SIG-M5 treated with dmso at 0.1 percent for 504 hours (cell line): ENCODE data around the gene ALDH18A1.
"Not testable (repeated sequence)": the region's sequence is repeated elsewhere in the genome, so short reads cannot be mapped to it uniquely, and the experiment has no call there.

ENCODE experiments used
- DNase-seq: peaks from one replicate; lab custom pipeline; 2025; ENCODE audit not compliant: unreplicated experiment; lab: John Stamatoyannopoulos, UW

The ALDH18A1 gene

GRCh38 chr10:95650232-95650631 is 6.3 kb downstream of the ALDH18A1 start:
- no peak for DNase-seq

- DNase-seq = no peak
Observed at GRCh38 chr10:95648138-95648537, 8.4 kb downstream of the ALDH18A1 start.

GRCh38 chr10:95646160-95646559 is 10.4 kb downstream of the ALDH18A1 start:
- no peak for DNase-seq

DNA sequence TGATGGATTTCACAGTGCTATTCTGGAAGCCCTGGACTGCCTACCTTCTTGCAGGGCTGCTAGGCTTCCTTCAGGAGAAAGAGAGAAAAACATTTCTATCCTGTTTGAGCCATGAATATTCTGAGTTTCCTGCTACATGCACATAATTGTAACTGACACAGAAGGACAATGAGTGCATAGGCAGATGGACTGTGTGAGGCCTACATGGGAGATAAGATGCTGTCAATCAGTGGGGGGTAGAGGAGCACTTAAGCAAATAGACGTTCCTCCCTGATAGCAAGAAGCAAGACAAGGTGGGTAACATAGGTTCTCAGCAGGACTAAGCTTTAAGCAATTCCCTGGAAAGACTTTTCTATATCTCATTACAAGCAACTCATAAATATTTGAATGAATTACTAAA is 11.6 kb downstream of the ALDH18A1 start:
- no peak for DNase-seq

DNA sequence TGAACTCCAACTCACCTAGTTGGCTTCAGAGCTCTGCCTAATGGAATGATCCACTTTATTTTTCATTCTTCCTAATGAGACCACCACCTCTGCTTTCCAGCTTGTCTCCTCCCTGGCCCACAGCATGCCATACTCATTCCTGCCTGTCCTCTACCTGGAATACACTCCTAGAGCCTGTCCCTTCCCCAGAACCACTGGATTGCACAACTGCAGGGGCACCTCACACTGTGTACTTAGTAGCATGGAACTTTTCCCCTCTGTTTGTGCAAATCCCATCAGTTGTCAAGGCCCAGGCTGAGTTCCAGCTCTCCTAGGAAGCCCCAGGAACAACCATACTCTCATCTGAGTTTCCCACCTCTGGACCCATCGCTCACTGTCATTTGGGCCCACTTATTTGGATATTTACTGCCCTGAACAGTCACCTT is 15.6 kb downstream of the ALDH18A1 start:
- DNase-seq = no peak

DNA sequence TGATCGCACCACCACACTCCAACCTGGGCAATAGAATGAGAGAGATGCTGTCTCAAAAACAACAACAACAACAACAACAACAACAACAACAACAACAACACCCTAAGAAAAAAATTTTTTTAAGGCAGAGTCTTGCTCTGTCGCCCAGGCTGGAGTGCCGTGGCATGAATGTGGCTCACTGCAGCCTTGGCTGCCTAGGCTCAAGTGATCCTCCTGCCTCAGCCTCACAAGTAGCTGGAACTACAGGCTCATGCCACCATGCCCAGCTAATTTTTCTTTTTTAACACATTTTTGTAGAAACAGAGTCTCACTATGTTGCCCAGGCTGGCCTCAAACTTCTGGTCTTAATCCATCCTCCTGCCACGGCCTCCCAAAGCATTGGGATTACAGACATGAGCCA is 18.6 kb downstream of the ALDH18A1 start:
- no peak for DNase-seq

DNA sequence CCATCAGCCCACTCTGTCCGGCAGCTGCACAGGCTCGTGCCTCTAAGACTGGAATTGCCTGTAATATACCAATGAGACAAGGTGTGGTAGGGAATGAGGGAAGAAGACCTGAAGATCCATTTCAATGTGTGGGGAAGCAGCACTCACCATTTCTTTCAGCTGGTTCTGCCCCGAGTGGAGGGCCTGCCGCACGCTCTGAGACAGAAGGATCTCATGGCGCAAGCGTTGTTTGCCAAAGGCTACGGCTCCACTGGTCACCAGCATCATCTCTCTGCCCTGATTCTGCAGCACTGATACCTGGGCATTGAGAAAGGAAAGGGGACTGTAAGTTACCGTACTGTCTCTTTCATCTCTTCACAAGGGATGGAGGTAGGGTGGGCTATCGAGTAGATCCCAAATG is 19.4 kb downstream of the ALDH18A1 start:
- no peak for DNase-seq

DNA sequence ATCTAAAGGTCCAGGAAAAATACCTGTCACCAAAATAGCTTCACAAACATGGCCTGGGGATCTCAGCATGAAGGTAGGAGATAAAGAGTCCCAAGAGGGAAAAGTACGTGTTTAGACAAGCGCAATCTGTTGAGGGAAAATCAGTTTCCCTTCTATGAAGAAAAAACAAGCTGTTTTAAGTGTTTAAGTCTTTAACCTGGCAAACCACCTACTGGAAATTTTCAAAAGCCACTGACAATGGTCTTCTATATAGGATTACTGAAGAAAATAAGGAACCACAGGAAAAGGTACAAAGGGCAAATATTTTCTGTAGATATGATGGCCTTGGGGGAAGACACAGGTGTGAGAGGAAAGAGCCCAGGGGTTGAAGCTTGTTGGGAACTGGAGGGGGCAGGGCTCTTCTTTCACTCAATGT is 21.2 kb downstream of the ALDH18A1 start:
- DNase-seq = no peak

DNA sequence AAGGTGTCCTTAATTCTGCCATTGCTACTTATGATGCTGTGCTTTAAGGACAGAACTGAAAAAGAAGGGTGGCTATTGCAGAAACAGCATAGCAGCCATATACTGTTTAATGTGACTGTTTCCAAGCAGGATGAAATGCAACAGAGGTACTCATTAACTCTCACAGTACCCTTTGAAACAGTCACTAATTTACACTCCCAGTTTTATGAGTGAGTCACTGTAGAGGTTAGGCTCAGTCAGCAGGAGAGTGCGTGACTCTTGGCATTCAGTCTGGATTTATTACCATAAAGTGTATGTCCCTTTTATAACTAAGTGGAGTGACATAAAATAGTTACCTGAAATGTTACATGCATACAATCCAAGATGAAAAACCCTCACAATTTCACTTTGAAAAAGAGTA is 27.7 kb downstream of the ALDH18A1 start:
- no peak for DNase-seq

- DNase-seq = no peak
Observed at GRCh38 chr10:95626500-95626899, 30.0 kb downstream of the ALDH18A1 start.

GRCh38 chr10:95620415-95620814 is 36.1 kb downstream of the ALDH18A1 start:
- DNase-seq = not testable (repeated sequence)

GRCh38 chr10:95618101-95618500 is 38.4 kb downstream of the ALDH18A1 start:
- DNase-seq = no peak

- DNase-seq = no peak
Observed at GRCh38 chr10:95616446-95616845, 40.1 kb downstream of the ALDH18A1 start.

GRCh38 chr10:95613330-95613729 is 43.2 kb downstream of the ALDH18A1 start:
- no peak for DNase-seq

GRCh38 chr10:95610727-95611126 is 45.8 kb downstream of the ALDH18A1 start:
- no peak for DNase-seq

DNA sequence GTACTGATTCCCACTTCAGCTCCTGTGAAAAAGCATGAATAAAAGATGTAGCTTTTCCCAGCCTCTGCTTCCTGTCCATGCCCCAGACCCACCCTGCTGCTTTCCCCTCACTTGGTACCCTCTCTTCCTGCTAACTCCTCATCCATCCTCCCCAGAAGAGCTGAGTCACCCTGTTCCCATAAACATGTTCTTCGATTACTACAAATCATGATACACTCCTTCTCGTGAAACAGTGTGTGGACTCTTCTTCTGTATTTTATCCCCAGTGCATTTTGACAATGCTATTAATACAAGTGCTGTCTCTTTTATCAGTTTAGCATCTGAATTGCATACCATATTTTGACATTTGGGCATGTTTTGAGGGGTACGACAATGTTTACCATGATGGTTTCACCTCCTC is 49.6 kb downstream of the ALDH18A1 start:
- DNase-seq = no peak

- DNase-seq = no peak
Observed at GRCh38 chr10:95605163-95605562, 51.3 kb downstream of the ALDH18A1 start.

DNA sequence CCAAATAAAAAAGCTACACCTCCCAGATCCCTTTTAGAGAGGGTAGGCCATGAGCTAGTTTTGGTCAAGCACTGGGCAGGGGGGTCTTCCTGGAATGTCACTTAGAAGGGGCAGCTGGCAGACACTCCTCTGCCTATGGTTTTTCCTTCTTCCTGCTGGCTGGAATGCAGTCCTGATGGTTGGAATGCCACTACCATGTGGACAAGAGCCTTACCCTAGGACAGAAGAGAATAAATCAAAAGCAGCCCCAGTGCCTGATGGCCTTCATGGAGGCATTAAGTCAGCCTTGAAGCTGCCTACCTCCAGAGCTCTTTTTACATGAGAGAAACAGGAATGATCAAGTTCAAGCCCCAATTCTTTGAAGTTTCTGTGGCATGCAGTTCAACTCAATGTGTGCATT is 51.9 kb downstream of the ALDH18A1 start:
- DNase-seq = no peak

- DNase-seq = no peak
Observed at GRCh38 chr10:95602382-95602781, 54.1 kb downstream of the ALDH18A1 start.

DNA sequence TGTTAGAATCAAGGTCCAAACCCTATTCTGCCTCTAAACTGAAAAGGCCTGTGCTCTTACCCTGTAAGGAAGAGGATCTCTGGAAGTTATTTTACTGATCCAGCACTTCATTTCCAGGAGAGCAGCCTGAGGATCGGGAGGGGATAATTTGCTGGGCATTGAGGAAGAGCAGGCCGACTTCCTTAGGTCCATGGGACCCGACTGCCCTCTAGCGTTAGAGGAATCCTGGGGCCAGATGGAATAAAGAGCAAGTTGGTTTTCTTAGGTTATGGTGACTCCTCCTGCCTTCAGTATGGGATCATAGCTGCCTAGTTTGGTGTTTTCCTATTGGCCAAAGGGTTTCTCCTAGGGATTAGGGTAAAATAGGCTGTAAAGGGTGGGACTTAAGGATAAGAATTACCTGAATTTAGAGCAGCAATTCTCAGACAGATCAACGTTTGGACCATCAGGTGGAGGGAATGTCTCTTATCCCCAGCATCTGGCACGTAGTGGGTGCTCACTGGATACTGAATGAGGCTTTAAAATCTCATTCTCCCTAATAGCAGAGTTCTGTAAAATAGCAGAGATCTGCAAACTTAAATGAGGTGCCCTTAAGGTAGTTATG is 55.3 kb downstream of the ALDH18A1 start:
- peak; percentile 73 for DNase-seq

DNA sequence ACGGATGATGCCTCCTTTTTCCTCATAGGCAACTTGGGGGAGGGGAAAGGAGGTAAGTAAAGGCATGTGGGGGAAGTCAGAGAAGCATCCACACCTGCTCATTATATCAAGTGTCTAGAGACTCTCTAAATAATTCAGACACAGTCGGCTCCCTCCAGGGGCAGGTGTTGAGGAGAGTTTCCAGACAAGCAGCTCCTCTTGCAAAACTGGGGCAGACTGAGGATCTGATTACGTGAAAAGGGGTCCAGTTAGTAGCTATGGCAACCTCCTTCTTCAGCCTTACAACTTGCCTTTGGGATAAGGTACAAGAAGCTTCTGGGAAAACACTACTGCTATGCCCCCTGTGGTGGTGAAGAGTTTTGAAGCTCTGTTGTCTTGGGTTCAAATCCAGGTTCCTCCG is 56.4 kb downstream of the ALDH18A1 start:
- no peak for DNase-seq

GRCh38 chr10:95597788-95598187 is 58.7 kb downstream of the ALDH18A1 start:
- no peak for DNase-seq

DNA sequence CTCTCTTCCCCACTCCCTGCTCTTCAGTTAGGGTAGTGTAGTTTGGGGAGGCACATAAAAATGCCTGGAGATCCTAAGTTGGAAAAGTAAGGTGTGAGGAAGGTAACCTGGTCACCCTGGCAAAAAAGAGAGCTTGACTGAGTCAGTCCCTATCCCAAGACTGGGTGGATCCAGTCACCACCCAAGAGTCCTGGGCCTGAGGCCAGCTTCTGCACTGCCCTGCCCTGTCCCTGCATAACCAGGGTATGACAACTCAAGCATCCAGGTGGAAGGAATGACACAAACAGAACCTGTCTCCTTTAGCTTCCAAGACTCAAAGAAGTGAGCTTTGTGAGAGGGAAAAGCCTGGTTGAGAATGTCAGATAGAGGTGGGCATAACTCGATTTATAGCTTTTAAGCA is 68.5 kb downstream of the ALDH18A1 start:
- DNase-seq = no peak
